ENCODE results near the gene NAALADL2.

GRCh38 chr3:175512700-175513099 lies 653.6 kb downstream of the NAALADL2 start:
- TF ChIP-seq CTCF (IDR thresholded peaks at IDR 0.05; ENCODE audit: borderline replicate concordance, extremely low read depth, low read length, poor library complexity, severe bottlenecking) = no peak
- no peak for TF ChIP-seq EZH2 (IDR thresholded peaks at IDR 0.05; ENCODE audit: borderline replicate concordance, low read depth, low read length, severe bottlenecking)

Data from DND-41 (cell line).